ENCODE measurements around the gene FAM89A.

DNA sequence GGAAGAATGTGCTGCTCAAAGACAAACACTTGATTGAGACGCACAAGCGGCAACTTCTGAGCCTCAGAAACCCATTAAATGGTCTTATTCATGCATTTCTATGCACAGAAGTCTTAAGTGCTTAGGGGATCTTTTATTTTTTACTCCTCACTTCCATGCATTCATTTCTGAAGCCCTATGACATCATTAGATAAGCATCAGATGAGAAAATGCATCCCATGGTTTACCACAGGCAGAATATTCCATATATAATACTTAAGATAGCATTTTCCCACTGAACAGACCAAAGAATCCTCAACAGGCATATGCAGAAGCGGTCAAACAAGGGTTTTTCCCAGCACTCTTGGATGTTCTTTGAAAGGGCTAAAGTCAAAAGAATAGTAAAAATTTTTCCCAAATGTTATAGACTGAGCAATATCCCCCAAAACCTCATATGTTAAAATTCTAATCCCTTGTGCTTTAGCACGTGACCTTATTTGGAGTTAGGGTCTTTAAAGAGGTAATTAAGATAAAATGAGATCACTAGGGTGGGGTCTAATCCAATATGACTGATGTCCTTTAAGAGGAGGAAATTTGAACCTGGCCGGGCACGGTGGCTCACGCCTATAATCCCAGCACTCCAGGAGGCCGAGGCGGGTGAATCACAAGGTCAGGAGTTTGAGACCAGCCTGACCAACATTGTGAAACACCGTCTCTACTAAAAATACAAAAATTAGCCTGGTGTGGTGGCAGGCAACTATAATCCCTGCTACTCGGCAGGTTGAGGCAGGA, 22.6 kb upstream of the FAM89A start:
- TF ChIP-seq CTCF (IDR thresholded peaks at IDR 0.05) (no peak), POLR2A (IDR thresholded peaks at IDR 0.05) (no peak)

Measured in thyroid gland (tissue), 4 donors.